ENCODE results near the gene OSBPL5. TPM values are rescaled to one million over a fixed set of nuclear protein-coding genes. Genes with fewer than 3 reads are reported as not detected.

The OSBPL5 gene
- total RNA-seq, 1 experiment from 2014 or later = 51.4 TPM

- Histone ChIP-seq H3K27ac (ENCODE audit: low read length) (no peak overlapping the region), H3K9me3 (ENCODE audit: low read length) (no peaks in the 10 kb centered on the region), H2AFZ (ENCODE audit: low read length) (no peak overlapping the region), H4K20me1 (ENCODE audit: low read length) (no peaks in the 10 kb centered on the region), H3K79me2 (ENCODE audit: low read length) (peaks cover 9% of the 10 kb centered on the region), H3K9ac (ENCODE audit: low read length) (no peak overlapping the region), H3K4me1 (ENCODE audit: insufficient read depth, low read length) (peaks cover 13% of the 10 kb centered on the region), H3K4me2 (ENCODE audit: low read length) (no peak overlapping the region), H3K27me3 (ENCODE audit: low read length) (no peaks in the 10 kb centered on the region), H3K9me2 (replicated peaks; ENCODE audit: low read length) (no peaks in the 10 kb centered on the region), H3F3A (ENCODE audit: low read length, unreplicated experiment) (no peaks in the 10 kb centered on the region), H3K36me3 (ENCODE audit: low read depth, low read length) (no peaks in the 10 kb centered on the region), H3K4me3 (ENCODE audit: low read length) (no peak overlapping the region)
- DNase-seq = peak; percentile 51
- POLR2A ChIA-PET (ENCODE audit: unreplicated experiment) = no interaction called here
- ATAC-seq = peak; percentile 29
- intact Hi-C loops (cut with micrococcal nuclease) = no loop called here
- no TSS peak for BruUV-seq (replicated peaks)
- TF ChIP-seq, protein P1, sequence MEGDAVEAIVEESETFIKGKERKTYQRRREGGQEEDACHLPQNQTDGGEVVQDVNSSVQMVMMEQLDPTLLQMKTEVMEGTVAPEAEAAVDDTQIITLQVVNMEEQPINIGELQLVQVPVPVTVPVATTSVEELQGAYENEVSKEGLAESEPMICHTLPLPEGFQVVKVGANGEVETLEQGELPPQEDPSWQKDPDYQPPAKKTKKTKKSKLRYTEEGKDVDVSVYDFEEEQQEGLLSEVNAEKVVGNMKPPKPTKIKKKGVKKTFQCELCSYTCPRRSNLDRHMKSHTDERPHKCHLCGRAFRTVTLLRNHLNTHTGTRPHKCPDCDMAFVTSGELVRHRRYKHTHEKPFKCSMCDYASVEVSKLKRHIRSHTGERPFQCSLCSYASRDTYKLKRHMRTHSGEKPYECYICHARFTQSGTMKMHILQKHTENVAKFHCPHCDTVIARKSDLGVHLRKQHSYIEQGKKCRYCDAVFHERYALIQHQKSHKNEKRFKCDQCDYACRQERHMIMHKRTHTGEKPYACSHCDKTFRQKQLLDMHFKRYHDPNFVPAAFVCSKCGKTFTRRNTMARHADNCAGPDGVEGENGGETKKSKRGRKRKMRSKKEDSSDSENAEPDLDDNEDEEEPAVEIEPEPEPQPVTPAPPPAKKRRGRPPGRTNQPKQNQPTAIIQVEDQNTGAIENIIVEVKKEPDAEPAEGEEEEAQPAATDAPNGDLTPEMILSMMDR (conservative IDR thresholded peaks at IDR 0.05; ENCODE audit: low read depth, low read length) = no peak
- no peak for TF ChIP-seq EZH2 (IDR thresholded peaks at IDR 0.05; ENCODE audit: low read length, unreplicated experiment)
- no peak for TF ChIP-seq EZH2phosphoT487 (IDR thresholded peaks at IDR 0.05; ENCODE audit: borderline replicate concordance, low read length)
- CTCF ChIA-PET = interaction anchor here (0.9 kb wide), 1 partner anchor 39 kb away, joined by 4 read pairs; no protein-coding TSS in a partner anchor
Measured at GRCh38 chr11:3130269-3131071, 34.6 kb downstream of the OSBPL5 start.

DNA sequence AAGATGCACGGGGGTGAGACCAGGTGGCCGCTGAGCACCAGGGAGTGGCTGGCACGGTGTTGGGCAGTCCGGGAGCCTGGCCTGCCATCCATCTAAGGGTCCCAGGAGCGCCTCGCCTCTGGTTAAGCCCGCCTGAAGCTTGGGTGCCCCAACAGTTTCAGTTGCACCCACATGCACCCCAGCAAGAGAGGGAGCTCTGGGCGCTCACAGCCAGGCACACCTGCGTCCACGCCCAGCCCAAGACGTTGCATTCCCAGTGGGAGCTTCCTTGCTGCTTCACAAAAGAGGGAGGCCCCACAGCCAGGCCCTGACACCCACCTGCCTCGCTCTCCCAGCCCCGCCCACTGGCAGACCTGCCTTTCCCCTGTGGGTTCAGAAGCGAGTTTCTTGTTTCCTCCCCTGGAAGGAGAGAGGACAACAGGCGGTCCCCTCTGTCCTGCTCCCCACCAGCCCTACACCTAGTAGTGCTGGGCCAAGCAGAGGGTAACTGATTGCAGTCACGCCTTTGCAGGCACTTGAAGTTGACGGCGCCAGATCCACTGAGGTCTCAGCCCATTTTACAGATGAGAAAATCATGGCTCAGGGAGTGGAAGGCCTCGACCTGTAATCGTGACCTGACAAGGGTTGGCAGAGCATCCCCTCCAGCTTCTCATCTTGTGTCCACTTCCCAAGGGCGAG is 35.4 kb downstream of the OSBPL5 start:
- no peak for DNase-seq
- no peaks in the 10 kb centered on the region for H3K27me3 ChIP-seq (ENCODE audit: low read length)
- no peaks in the 10 kb centered on the region for H4K20me1 ChIP-seq (ENCODE audit: low read length)
- no peaks in the 10 kb centered on the region for H3K36me3 ChIP-seq (ENCODE audit: low read depth, low read length)
- intact Hi-C loops (cut with micrococcal nuclease) = no loop called here
- H3K9me2 ChIP-seq (replicated peaks; ENCODE audit: low read length) = no peaks in the 10 kb centered on the region
- ChIA-PET POLR2A (ENCODE audit: unreplicated experiment) (no interaction called here), CTCF (no interaction called here)
- no peak overlapping the region for H2AFZ ChIP-seq (ENCODE audit: low read length)
- no peak for ATAC-seq
- H3K4me1 ChIP-seq (ENCODE audit: insufficient read depth, low read length) = peaks cover 19% of the 10 kb centered on the region
- H3K27ac ChIP-seq (ENCODE audit: low read length) = no peak overlapping the region
- H3K79me2 ChIP-seq (ENCODE audit: low read length) = peaks cover 17% of the 10 kb centered on the region
- TF ChIP-seq EZH2 (IDR thresholded peaks at IDR 0.05; ENCODE audit: low read length, unreplicated experiment) (no peak), EZH2phosphoT487 (IDR thresholded peaks at IDR 0.05; ENCODE audit: borderline replicate concordance, low read length) (no peak)
- TF ChIP-seq, protein P1 (conservative IDR thresholded peaks at IDR 0.05; ENCODE audit: low read depth, low read length) = no peak
- H3K9me3 ChIP-seq (ENCODE audit: low read length) = no peaks in the 10 kb centered on the region
- H3K4me3 ChIP-seq (ENCODE audit: low read length) = no peak overlapping the region
- no peak overlapping the region for H3K9ac ChIP-seq (ENCODE audit: low read length)
- no peaks in the 10 kb centered on the region for H3F3A ChIP-seq (ENCODE audit: low read length, unreplicated experiment)
- no peak overlapping the region for H3K4me2 ChIP-seq (ENCODE audit: low read length)
- no TSS peak for BruUV-seq (replicated peaks)

GRCh38 chr11:3129181-3129590 is 35.9 kb downstream of the OSBPL5 start:
- H3K4me1 ChIP-seq (ENCODE audit: insufficient read depth, low read length) = peaks cover 23% of the 10 kb centered on the region
- no peak overlapping the region for H3K27ac ChIP-seq (ENCODE audit: low read length)
- H3K9me3 ChIP-seq (ENCODE audit: low read length) = no peaks in the 10 kb centered on the region
- no peaks in the 10 kb centered on the region for H3K36me3 ChIP-seq (ENCODE audit: low read depth, low read length)
- no peak overlapping the region for H3K4me3 ChIP-seq (ENCODE audit: low read length)
- H3K4me2 ChIP-seq (ENCODE audit: low read length) = no peak overlapping the region
- no peaks in the 10 kb centered on the region for H3F3A ChIP-seq (ENCODE audit: low read length, unreplicated experiment)
- intact Hi-C loops (cut with micrococcal nuclease) = no loop called here
- BruUV-seq (replicated peaks) = no TSS peak
- no peak overlapping the region for H2AFZ ChIP-seq (ENCODE audit: low read length)
- DNase-seq (no peak), ATAC-seq (no peak)
- ChIA-PET POLR2A (ENCODE audit: unreplicated experiment) (no interaction called here), CTCF (no interaction called here)
- peaks cover 18% of the 10 kb centered on the region for H3K79me2 ChIP-seq (ENCODE audit: low read length)
- no peaks in the 10 kb centered on the region for H3K27me3 ChIP-seq (ENCODE audit: low read length)
- no peak overlapping the region for H3K9ac ChIP-seq (ENCODE audit: low read length)
- H3K9me2 ChIP-seq (replicated peaks; ENCODE audit: low read length) = no peaks in the 10 kb centered on the region
- no peaks in the 10 kb centered on the region for H4K20me1 ChIP-seq (ENCODE audit: low read length)
- TF ChIP-seq, protein P1 (conservative IDR thresholded peaks at IDR 0.05; ENCODE audit: low read depth, low read length) = no peak
- no peak for TF ChIP-seq EZH2 (IDR thresholded peaks at IDR 0.05; ENCODE audit: low read length, unreplicated experiment)
- no peak for TF ChIP-seq EZH2phosphoT487 (IDR thresholded peaks at IDR 0.05; ENCODE audit: borderline replicate concordance, low read length)
